ENCODE measurements around the gene CAMK1D. TPM values are rescaled to one million over a fixed set of nuclear protein-coding genes. Genes with fewer than 3 reads are reported as not detected.

The CAMK1D gene
- total and polyA plus RNA-seq, 2 experiments from 2014 or later = 4.6 to 7.2 TPM

- no peak for TF ChIP-seq CREB1 (CRISPR knock-in tag; IDR thresholded peaks at IDR 0.05; ENCODE audit: low read depth)
- no peak for TF ChIP-seq EZH2 (IDR thresholded peaks at IDR 0.05; ENCODE audit: low read depth, unreplicated experiment)
- no peak for TF ChIP-seq JUNB (IDR thresholded peaks at IDR 0.05; ENCODE audit: unreplicated experiment)
- TF ChIP-seq EZH2phosphoT487 (IDR thresholded peaks at IDR 0.05; ENCODE audit: unreplicated experiment) = no peak
- no peak for TF ChIP-seq CTCF (conservative IDR thresholded peaks at IDR 0.05; ENCODE audit: low read depth in 2 of 2)
- TF ChIP-seq REST (IDR thresholded peaks at IDR 0.05; ENCODE audit: unreplicated experiment) = no peak
- no peak for TF ChIP-seq STAT1 (IDR thresholded peaks at IDR 0.05; ENCODE audit: unreplicated experiment)
- no peak for TF ChIP-seq ZNF114 (CRISPR knock-in tag; IDR thresholded peaks at IDR 0.05)
Observed at GRCh38 chr10:12577610-12578009, 228.3 kb downstream of the CAMK1D start (continued).

GRCh38 chr10:12579954-12580858 lies 230.9 kb downstream of the CAMK1D start:
- no peak overlapping the region for H3K27ac ChIP-seq (ENCODE audit: low read depth)
- no peaks in the 10 kb centered on the region for H3K36me3 ChIP-seq (ENCODE audit: insufficient read depth)
- no peaks in the 10 kb centered on the region for H3K79me2 ChIP-seq (replicated peaks; ENCODE audit: insufficient read depth)
- H3K4me3 Mint-ChIP-seq = no peak overlapping the region
- H3K9me3 Mint-ChIP-seq = peaks cover 25% of the 10 kb centered on the region
- H3K9me2 ChIP-seq (ENCODE audit: insufficient read depth) = no peaks in the 10 kb centered on the region
- H3K27me3 ChIP-seq (ENCODE audit: insufficient read depth) = no peaks in the 10 kb centered on the region
- no peaks in the 10 kb centered on the region for H4K20me1 ChIP-seq (replicated peaks; ENCODE audit: insufficient read depth)
- no peaks in the 10 kb centered on the region for H3K4me1 ChIP-seq (ENCODE audit: insufficient read depth)
- no peaks in the 10 kb centered on the region for H3F3A ChIP-seq (replicated peaks; ENCODE audit: low read depth)
- H3K4me3 ChIP-seq = no peak overlapping the region
- H3K27ac Mint-ChIP-seq = no peak overlapping the region
- H3K4me2 ChIP-seq = no peak overlapping the region
- H3K4me1 Mint-ChIP-seq = no peaks in the 10 kb centered on the region
- H3K36me3 Mint-ChIP-seq (ENCODE audit: low read depth) = peaks cover 24% of the 10 kb centered on the region
- ATAC-seq (no peak), DNase-seq (ENCODE audit: low spot score) (no peak)
- peaks cover 1% of the 10 kb centered on the region for H3K27me3 Mint-ChIP-seq (ENCODE audit: insufficient read depth, low read depth, poor library complexity)
- no peak overlapping the region for H2AFZ ChIP-seq
- no peak for TF ChIP-seq EZH2phosphoT487 (IDR thresholded peaks at IDR 0.05; ENCODE audit: unreplicated experiment)
- no peak for TF ChIP-seq ZNF331 (CRISPR knock-in tag; IDR thresholded peaks at IDR 0.05; ENCODE audit: low read depth)
- TF ChIP-seq NANOG (IDR thresholded peaks at IDR 0.05; ENCODE audit: borderline replicate concordance) = no peak
- TF ChIP-seq ZNF114 (CRISPR knock-in tag; IDR thresholded peaks at IDR 0.05) = no peak
- TF ChIP-seq ZNF462 (CRISPR knock-in tag; IDR thresholded peaks at IDR 0.05) = no peak
- TF ChIP-seq POLR2AphosphoS5 (IDR thresholded peaks at IDR 0.05; ENCODE audit: low read depth) = no peak
